Kidney (tissue), 14 donors: ENCODE results near the gene SNRPD3. TPM values are rescaled to one million over a fixed set of nuclear protein-coding genes. Genes with fewer than 3 reads are reported as not detected.
A peak's percentile ranks its signal among the peaks of the same experiment; 100 is the strongest.

Experiments used
- DNase-seq, 5 donors: peaks; one replicate each; pipeline ENCODE4 v3.0.0-alpha.2; 2013 to 2020
- FAIRE-seq: peaks from 2 replicates; lab custom pipeline; 2012; peaks lifted over from hg19 to GRCh38; lab: Jason Lieb, UNC
- H3K27ac ChIP-seq, 2 donors: one replicate each; pipeline ENCODE4 v1.7.0; 2013; ENCODE audit warnings: low read depth in 2 of 2, low read length in 2 of 2, inconsistent platforms in 1 of 2
- H3K27me3 ChIP-seq: one replicate; pipeline ENCODE4 v1.7.1; 2013; ENCODE audit warnings: low read length, inconsistent platforms; ENCODE audit not compliant: control insufficient read depth, insufficient read depth
- H3K36me3 ChIP-seq, 3 donors: one replicate each; pipeline versions ENCODE4 v1.7.0 to v1.7.1; 2013; ENCODE audit warnings: low read length in 3 of 3, control low read depth in 1 of 3, inconsistent platforms in 1 of 3; ENCODE audit not compliant: insufficient read depth in 3 of 3, control insufficient read depth in 2 of 3
- H3K4me1 ChIP-seq, 3 donors: one replicate each; pipeline versions ENCODE4 v1.7.0 to v1.7.1; 2013; ENCODE audit warnings: low read length in 3 of 3, inconsistent platforms in 1 of 3, low read depth in 1 of 3; ENCODE audit not compliant: control insufficient read depth in 2 of 3, insufficient read depth in 2 of 3
- H3K4me3 ChIP-seq, 3 donors: one replicate each; pipeline versions ENCODE4 v1.7.0 to v1.8.1; 2013; ENCODE audit warnings: low read length in 3 of 3, control low read depth in 1 of 3, inconsistent platforms in 1 of 3
- H3K9ac ChIP-seq, 3 donors: one replicate each; pipeline versions ENCODE4 v1.7.0 to v1.7.1; 2013; ENCODE audit warnings: low read length in 3 of 3, control low read depth in 1 of 3, inconsistent platforms in 1 of 3
- H3K9me3 ChIP-seq, 3 donors: one replicate each; pipeline versions ENCODE4 v1.7.0 to v1.7.1; 2013; ENCODE audit warnings: low read length in 3 of 3, control low read depth in 1 of 3, inconsistent platforms in 1 of 3; ENCODE audit not compliant: control insufficient read depth in 2 of 3, insufficient read depth in 1 of 3
- intact Hi-C: fragments of 100-400 bp; cut with DNase I; formaldehyde crosslinking; loops from one replicate; pipeline ENCODE4 v1.11.1; 2022
- polyA plus RNA-seq: library from polyadenylated mRNA; stranded (reverse); fragments of 350-450 nt; fragmentation: Illumina TruSeq; extraction: RNeasy Lipid Tissue Mini Kit (QIAGEN cat#74804); gene quantifications from one replicate; pipeline ENCODE4 v1.2.3, GENCODE V29; 2014; ENCODE audit warnings: low read depth, low replicate concordance; ENCODE audit not compliant: insufficient read depth
- total RNA-seq: library from RNA; stranded (reverse); fragmentation: NEBNext Ultra II Directional; extraction: Animal tissue kit (Norgen Biotek cat#: 25700); gene quantifications from one replicate; pipeline ENCODE4 v1.2.1, GENCODE V29; 2021
- TF ChIP-seq, protein P1 (sequence below): IDR thresholded peaks from 3 replicates; pipeline ENCODE4 v1.5.1; 2012; ENCODE audit warnings: mild to moderate bottlenecking, moderate library complexity, borderline replicate concordance; ENCODE audit not compliant: insufficient read depth; ENCODE audit errors: extremely low read depth
- donor health status: control.
- donor health status: control.
- donor health status: control.
- donor health status: control.
- donor health status: control.
- donor health status: DM: yes; HTN: yes; CAD: no.
- donor health status: Normal renal cell carcinoma (clear cell type).

Gene SNRPD3
- total and polyA plus RNA-seq, 2 donors from 2014 or later: 73.7 to 136 TPM

DNA sequence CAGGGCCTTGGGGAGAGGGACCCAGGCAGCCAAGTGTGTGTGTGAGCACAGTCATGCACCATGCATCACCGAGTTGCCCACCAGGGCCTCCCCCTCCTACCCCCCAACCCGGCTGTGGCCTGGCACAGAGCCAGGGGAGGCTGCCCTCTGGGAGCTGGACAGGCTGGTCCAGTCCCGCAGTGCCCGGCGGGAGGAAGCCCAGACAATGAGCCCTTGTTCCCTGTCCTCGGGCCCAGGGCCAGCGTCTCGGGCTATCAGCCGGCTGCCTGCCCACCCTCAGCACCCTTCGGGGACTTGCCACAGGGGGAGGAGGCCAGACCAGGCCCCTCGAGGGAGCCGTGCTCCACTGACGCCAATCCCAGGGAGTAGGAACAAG, 32.6 kb downstream of the SNRPD3 start:
- Histone ChIP-seq H3K9ac (no peak overlapping the region), H3K4me3 (no peak overlapping the region), H3K27ac (no peak overlapping the region), H3K4me1 (peaks cover 3 to 10% (median 5%) of the 10 kb centered on the region in 3 donors), H3K36me3 (peaks cover 0 to 12% (median 3%) of the 10 kb centered on the region in 3 donors), H3K9me3 (no peaks in the 10 kb centered on the region), H3K27me3 (no peaks in the 10 kb centered on the region)
- DNase-seq (peak; percentile 59 to 97 (median 72)), FAIRE-seq (no peak)
- TF ChIP-seq, protein P1, sequence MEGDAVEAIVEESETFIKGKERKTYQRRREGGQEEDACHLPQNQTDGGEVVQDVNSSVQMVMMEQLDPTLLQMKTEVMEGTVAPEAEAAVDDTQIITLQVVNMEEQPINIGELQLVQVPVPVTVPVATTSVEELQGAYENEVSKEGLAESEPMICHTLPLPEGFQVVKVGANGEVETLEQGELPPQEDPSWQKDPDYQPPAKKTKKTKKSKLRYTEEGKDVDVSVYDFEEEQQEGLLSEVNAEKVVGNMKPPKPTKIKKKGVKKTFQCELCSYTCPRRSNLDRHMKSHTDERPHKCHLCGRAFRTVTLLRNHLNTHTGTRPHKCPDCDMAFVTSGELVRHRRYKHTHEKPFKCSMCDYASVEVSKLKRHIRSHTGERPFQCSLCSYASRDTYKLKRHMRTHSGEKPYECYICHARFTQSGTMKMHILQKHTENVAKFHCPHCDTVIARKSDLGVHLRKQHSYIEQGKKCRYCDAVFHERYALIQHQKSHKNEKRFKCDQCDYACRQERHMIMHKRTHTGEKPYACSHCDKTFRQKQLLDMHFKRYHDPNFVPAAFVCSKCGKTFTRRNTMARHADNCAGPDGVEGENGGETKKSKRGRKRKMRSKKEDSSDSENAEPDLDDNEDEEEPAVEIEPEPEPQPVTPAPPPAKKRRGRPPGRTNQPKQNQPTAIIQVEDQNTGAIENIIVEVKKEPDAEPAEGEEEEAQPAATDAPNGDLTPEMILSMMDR: no peak
- intact Hi-C loops: no loop called here

DNA sequence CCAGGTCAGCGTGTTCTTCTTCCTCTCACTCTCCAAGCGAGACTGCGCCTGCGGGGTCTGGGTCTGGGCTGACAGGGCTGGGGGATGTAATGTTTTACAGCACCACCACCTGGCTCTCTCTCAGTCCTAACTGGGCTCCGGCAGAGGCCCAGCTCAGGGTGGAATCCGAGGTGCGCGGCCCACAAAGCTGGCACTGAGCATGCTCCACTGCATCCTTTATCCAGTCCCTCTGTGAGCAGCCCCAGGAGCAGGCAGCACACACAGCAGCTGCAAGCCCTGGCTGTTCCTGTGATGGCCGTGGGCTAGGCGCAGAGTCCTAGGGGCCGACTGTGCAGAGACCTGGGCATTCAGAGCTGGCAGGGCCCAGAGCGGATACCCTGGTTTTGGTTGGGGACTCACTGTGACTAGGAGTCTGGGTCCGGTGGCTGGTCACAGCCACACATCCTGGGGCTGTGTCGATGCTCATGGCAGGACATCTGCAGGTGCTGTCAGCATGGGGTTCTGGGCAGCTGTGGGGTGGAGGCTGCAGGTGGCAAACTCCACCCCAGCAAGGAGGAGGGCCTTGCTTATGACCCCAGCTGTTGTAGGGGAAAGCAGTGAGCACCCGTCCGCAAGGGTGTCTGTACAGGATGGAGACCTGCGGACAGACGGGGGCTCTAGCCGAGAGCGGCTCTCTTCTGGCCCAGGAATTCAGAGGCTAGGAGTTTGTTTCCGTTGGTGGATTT, 33.1 kb downstream of the SNRPD3 start:
- FAIRE-seq: no peak
- H3K4me1 ChIP-seq: peaks cover under 1 to 13% (median 4%) of the 10 kb centered on the region in 3 donors
- no peak overlapping the region for H3K27ac ChIP-seq
- TF ChIP-seq, protein P1: no peak
- intact Hi-C loops: no loop called here
- no peak overlapping the region for H3K4me3 ChIP-seq
- H3K36me3 ChIP-seq: peaks cover 0 to 12% (median 3%) of the 10 kb centered on the region in 3 donors
- H3K9ac ChIP-seq: no peak overlapping the region
- H3K9me3 ChIP-seq: no peaks in the 10 kb centered on the region
- H3K27me3 ChIP-seq: no peaks in the 10 kb centered on the region
- DNase-seq: peak in 2 of 5 donors; percentile 58 to 65

DNA sequence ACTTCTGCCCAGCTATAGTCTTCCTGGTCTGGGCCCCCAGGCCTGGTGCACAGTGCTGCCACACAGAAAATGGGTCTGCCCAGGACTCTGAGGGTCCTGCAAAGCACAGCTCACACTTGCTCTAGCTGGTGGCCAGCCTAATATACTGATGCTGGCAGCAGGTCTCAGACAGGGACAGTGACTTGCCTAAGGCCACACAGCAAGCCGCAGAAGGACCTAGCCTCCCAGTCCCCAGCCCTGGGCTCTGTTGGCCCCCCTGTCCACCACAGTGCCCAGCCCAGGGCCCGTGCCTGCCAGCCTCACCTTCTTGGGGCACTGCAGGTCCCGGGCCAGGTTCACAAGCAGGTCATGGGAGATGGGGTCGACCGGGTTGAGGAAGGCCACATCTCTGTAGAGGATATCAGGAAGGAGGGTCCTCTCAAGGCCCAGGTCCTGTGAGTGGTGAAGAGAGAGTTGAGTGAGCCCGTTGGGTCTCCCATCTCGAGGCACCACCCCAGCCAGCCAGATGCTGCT, 33.8 kb downstream of the SNRPD3 start:
- Histone ChIP-seq H3K36me3 (peaks cover 0 to 12% (median 3%) of the 10 kb centered on the region in 3 donors), H3K27me3 (no peaks in the 10 kb centered on the region), H3K4me1 (peaks cover 0 to 19% (median 11%) of the 10 kb centered on the region in 3 donors), H3K9ac (no peak overlapping the region), H3K27ac (no peak overlapping the region), H3K9me3 (no peaks in the 10 kb centered on the region), H3K4me3 (no peak overlapping the region)
- TF ChIP-seq, protein P1: no peak
- DNase-seq (no peak), FAIRE-seq (no peak)
- intact Hi-C loops: no loop called here
